GM10248 (cell line): ENCODE measurements around the gene SHISAL1.

Source experiments
- CTCF ChIA-PET: fragments of 300-600 bp; sonication (Branson Sonifier 250); formaldehyde crosslinking; extraction: SDS; loops from one replicate; lab custom pipeline; 2021; ENCODE audit warnings: antibody characterized with exemption; lab: Yijun Ruan, JAX
- POLR2A ChIA-PET: fragments of 350-650 bp; sonication (Branson Sonifier 250); formaldehyde crosslinking; extraction: SDS; loops from one replicate; lab custom pipeline; 2020; ENCODE audit warnings: antibody characterized with exemption; lab: Yijun Ruan, JAX
- DNase-seq: peaks from one replicate; pipeline ENCODE4 v3.0.0; 2012; ENCODE audit errors: extremely low spot score
- CTCF ChIP-seq: IDR thresholded peaks from 2 replicates; pipeline ENCODE4 v1.5.1; 2012; ENCODE audit warnings: mild to moderate bottlenecking, low read depth; ENCODE audit errors: extremely low read depth, missing control alignments, control extremely low read depth

SHISAL1 gene

GRCh38 chr22:44276706-44277356 lies 35.9 kb downstream of the SHISAL1 start:
- ChIA-PET CTCF (no interaction called here), POLR2A (no interaction called here)
- TF ChIP-seq CTCF = no peak
- no peak for DNase-seq

- TF ChIP-seq CTCF = no peak
- ChIA-PET CTCF (no interaction called here), POLR2A (no interaction called here)
- no peak for DNase-seq
Observed at GRCh38 chr22:44276041-44276440, 36.7 kb downstream of the SHISAL1 start.

- CTCF ChIA-PET = no interaction called here
- POLR2A ChIA-PET = no interaction called here
- no peak for DNase-seq
- no peak for TF ChIP-seq CTCF
Observed at GRCh38 chr22:44275631-44275995, 37.1 kb downstream of the SHISAL1 start.

- ChIA-PET CTCF (interaction anchor here (1.4 kb wide), 1 partner anchor 10 kb away, joined by 4 read pairs; no protein-coding TSS in a partner anchor), POLR2A (no interaction called here)
- no peak for DNase-seq
Observed at GRCh38 chr22:44274918-44275630, 37.7 kb downstream of the SHISAL1 start.

GRCh38 chr22:44273175-44273574 lies 39.6 kb downstream of the SHISAL1 start:
- ChIA-PET CTCF (no interaction called here), POLR2A (no interaction called here)
- no peak for DNase-seq
- TF ChIP-seq CTCF = no peak

More at GRCh38 chr22:44274918-44275630, 37.7 kb downstream of the SHISAL1 start:
- TF ChIP-seq CTCF = no peak

GRCh38 chr22:44272401-44272771 lies 40.4 kb downstream of the SHISAL1 start:
- ChIA-PET POLR2A (no interaction called here), CTCF (no interaction called here)
- no peak for TF ChIP-seq CTCF
- no peak for DNase-seq
